Liver (tissue), 9 donors: ENCODE data around the gene LDLRAD4. TPM values are rescaled to one million over a fixed set of nuclear protein-coding genes. Genes with fewer than 3 reads are reported as not detected.

ENCODE experiments used
- DNase-seq: peaks from one replicate; pipeline ENCODE4 v3.0.0-alpha.2; 2017; ENCODE audit warnings: low spot score
- H3K27ac ChIP-seq, 2 donors: one replicate each; pipeline ENCODE4 v1.7.0; 2013; ENCODE audit warnings: inconsistent platforms in 2 of 2, low read length in 2 of 2, control low read depth in 1 of 2, low read depth in 1 of 2, mild to moderate bottlenecking in 1 of 2
- H3K27me3 ChIP-seq, 4 donors: one replicate each; pipeline versions ENCODE4 v1.6.1 to v1.7.0; 2013; ENCODE audit warnings: low read length in 3 of 4, inconsistent platforms in 1 of 4, mild to moderate bottlenecking in 1 of 4, moderate library complexity in 1 of 4; ENCODE audit not compliant: control insufficient read depth in 4 of 4, insufficient read depth in 4 of 4
- H3K36me3 ChIP-seq, 4 donors: one replicate each; pipeline versions ENCODE4 v1.6.1 to v1.7.0; 2013; ENCODE audit warnings: low read length in 3 of 4, mild to moderate bottlenecking in 3 of 4, low read depth in 1 of 4, moderate library complexity in 1 of 4; ENCODE audit not compliant: control insufficient read depth in 4 of 4, insufficient read depth in 3 of 4
- H3K4me1 ChIP-seq, 4 donors: one replicate each; pipeline versions ENCODE4 v1.6.1 to v1.7.0; 2013; ENCODE audit warnings: low read length in 3 of 4, mild to moderate bottlenecking in 3 of 4, moderate library complexity in 1 of 4; ENCODE audit not compliant: control insufficient read depth in 4 of 4, insufficient read depth in 4 of 4
- H3K4me3 ChIP-seq, 3 donors: one replicate each; pipeline versions ENCODE4 v1.6.1 to v1.7.0; 2013; ENCODE audit warnings: low read length in 3 of 3, control low read depth in 1 of 3, low read depth in 1 of 3, mild to moderate bottlenecking in 1 of 3
- H3K9ac ChIP-seq, 2 donors: one replicate each; pipeline ENCODE4 v1.7.0; 2013; ENCODE audit warnings: low read length in 2 of 2, mild to moderate bottlenecking in 2 of 2, moderate library complexity in 2 of 2, control low read depth in 1 of 2, low read depth in 1 of 2
- H3K9me3 ChIP-seq, 4 donors: one replicate each; pipeline versions ENCODE4 v1.6.1 to v1.7.0; 2013; ENCODE audit warnings: low read length in 3 of 4; ENCODE audit not compliant: control insufficient read depth in 4 of 4
- ATF3 ChIP-seq: IDR thresholded peaks from 2 replicates; pipeline ENCODE4 v1.6.1; 2016; ENCODE audit warnings: antibody characterized with exemption
- CTCF ChIP-seq: fragments of 150-350 bp; IDR thresholded peaks from 2 replicates; pipeline ENCODE4 v1.5.1; 2017; ENCODE audit warnings: improper control_type of control experiment, low read depth, low read length; ENCODE audit not compliant: missing input control
- FOXA1 ChIP-seq: IDR thresholded peaks from 2 replicates; pipeline ENCODE4 v1.6.1; 2016; ENCODE audit warnings: antibody characterized with exemption
- FOXA2 ChIP-seq: IDR thresholded peaks from 2 replicates; pipeline ENCODE4 v1.6.1; 2016; ENCODE audit warnings: antibody characterized with exemption
- GABPA ChIP-seq, 2 donors: IDR thresholded peaks in 1 of 2; conservative IDR thresholded peaks in 1 of 2; 2 replicates each; pipeline ENCODE4 v1.6.1; 2016; ENCODE audit warnings: antibody characterized with exemption in 2 of 2, mild to moderate bottlenecking in 1 of 2, moderate library complexity in 1 of 2
- HNF4A ChIP-seq, 2 donors: conservative IDR thresholded peaks; 2 replicates each; pipeline ENCODE4 v1.6.1; 2016; ENCODE audit warnings: antibody characterized with exemption in 2 of 2, mild to moderate bottlenecking in 2 of 2
- HNF4G ChIP-seq: IDR thresholded peaks from 2 replicates; pipeline ENCODE4 v1.6.1; 2016; ENCODE audit warnings: antibody characterized with exemption
- JUND ChIP-seq, 2 donors: IDR thresholded peaks; 2 replicates each; pipeline ENCODE4 v1.6.1; 2016; ENCODE audit warnings: antibody characterized with exemption in 2 of 2
- MAX ChIP-seq: IDR thresholded peaks from 2 replicates; pipeline ENCODE4 v1.6.1; 2016; ENCODE audit warnings: antibody characterized with exemption
- NR2F2 ChIP-seq: IDR thresholded peaks from 2 replicates; pipeline ENCODE4 v1.6.1; 2016; ENCODE audit warnings: antibody characterized with exemption
- RAD21 ChIP-seq, 2 donors: IDR thresholded peaks; 2 replicates each; pipeline ENCODE4 v1.6.1; 2016; ENCODE audit warnings: antibody characterized with exemption in 2 of 2, mild to moderate bottlenecking in 2 of 2
- RXRA ChIP-seq, 2 donors: IDR thresholded peaks; 2 replicates each; pipeline ENCODE4 v1.6.1; 2017 to 2018; ENCODE audit warnings: antibody characterized with exemption in 2 of 2, mild to moderate bottlenecking in 1 of 2
- YY1 ChIP-seq: IDR thresholded peaks from 2 replicates; pipeline ENCODE4 v1.6.1; 2016; ENCODE audit warnings: antibody characterized with exemption, mild to moderate bottlenecking
- ZBTB33 ChIP-seq: IDR thresholded peaks from 2 replicates; pipeline ENCODE4 v1.6.1; 2016; ENCODE audit warnings: antibody characterized with exemption
- WGBS: extraction: QIAGEN DNeasy Blood & Tissue Kit; methylation state at CpG from one replicate; pipeline ENCODE4 v1.1.7; 2013; 5-methylcytosine and 5-hydroxymethylcytosine counted together
- polyA plus RNA-seq, 2 donors: library from polyadenylated mRNA; stranded (reverse) in 1 of 2; unstranded in 1 of 2; fragments of 200-250 nt in 1 of 2; fragments of >200 nt in 1 of 2; fragmentation: Nextera tagmentation in 1 of 2; extraction: Ambion mirVana in 1 of 2; gene quantifications; one replicate each; pipeline versions ENCODE4 v1.2.1 to v1.2.3, GENCODE V29; 2013 to 2015
- total RNA-seq, 2 donors: library from RNA; depleted of rRNA; stranded (reverse); fragments of >200 nt; gene quantifications; one replicate each; pipeline ENCODE4 v1.2.3, GENCODE V29; 2014
- donor health status: healthy.
- donor health status: healthy.
- donor health status: healthy.
- donor health status: healthy.
- donor health status: healthy.

Gene LDLRAD4
- total and polyA plus RNA-seq, 4 donors, result 4.8 to 41.7 (median 12.7) TPM

- Histone ChIP-seq H3K9ac (no peak overlapping the region), H3K4me1 (peaks cover 2 to 22% (median 7%) of the 10 kb centered on the region in 4 donors), H3K27ac (no peak overlapping the region), H3K27me3 (no peaks in the 10 kb centered on the region), H3K9me3 (no peaks in the 10 kb centered on the region), H3K36me3 (peaks cover 0 to 3% (median 2%) of the 10 kb centered on the region in 4 donors), H3K4me3 (no peak overlapping the region)
- 81% methylated on average over 2 of the region's 2 CpGs for WGBS
- TF ChIP-seq ATF3 (no peak), FOXA1 (no peak), HNF4G (no peak), HNF4A (conservative IDR thresholded peaks at IDR 0.05) (no peak), GABPA (IDR thresholded peaks at IDR 0.05 in 1 of 2, conservative IDR thresholded peaks at IDR 0.05 in 1 of 2) (no peak), RXRA (IDR thresholded peaks at IDR 0.05) (no peak), RAD21 (IDR thresholded peaks at IDR 0.05) (no peak), MAX (no peak), NR2F2 (no peak), YY1 (no peak), FOXA2 (no peak)
- DNase-seq, result no peak
Measured at GRCh38 chr18:13380691-13381070, 162.1 kb downstream of the LDLRAD4 start.

GRCh38 chr18:13381331-13381730 lies 162.8 kb downstream of the LDLRAD4 start:
- H3K9ac ChIP-seq, result no peak overlapping the region
- no peaks in the 10 kb centered on the region for H3K9me3 ChIP-seq
- no peak for DNase-seq
- no peak for TF ChIP-seq GABPA (IDR thresholded peaks at IDR 0.05 in 1 of 2, conservative IDR thresholded peaks at IDR 0.05 in 1 of 2)
- no peak for TF ChIP-seq HNF4G
- TF ChIP-seq FOXA1, result no peak
- TF ChIP-seq HNF4A (conservative IDR thresholded peaks at IDR 0.05), result no peak
- no peak for TF ChIP-seq CTCF
- TF ChIP-seq FOXA2, result no peak
- no peak for TF ChIP-seq YY1
- no peak for TF ChIP-seq RXRA (IDR thresholded peaks at IDR 0.05)
- no peak for TF ChIP-seq JUND (IDR thresholded peaks at IDR 0.05)
- no peak for TF ChIP-seq ATF3
- no peak for TF ChIP-seq ZBTB33
- TF ChIP-seq NR2F2, result no peak
- H3K4me1 ChIP-seq, result peaks cover 2 to 22% (median 7%) of the 10 kb centered on the region in 4 donors
- no peaks in the 10 kb centered on the region for H3K27me3 ChIP-seq
- peak overlapping the region; percentile 39 to 66 for H3K27ac ChIP-seq
- WGBS, result 91% methylated on average over 9 of the region's 9 CpGs
- peaks cover 0 to 2% (median 2%) of the 10 kb centered on the region in 4 donors for H3K36me3 ChIP-seq
- H3K4me3 ChIP-seq, result no peak overlapping the region
